ENCODE measurements around the gene NR3C2.
"Not testable (repeated sequence)": the region's sequence is repeated elsewhere in the genome, so short reads cannot be mapped to it uniquely, and the experiment has no call there.

NR3C2 gene

GRCh38 chr4:148166132-148166591, 276.1 kb downstream of the NR3C2 start:
- peak; percentile 2 for DNase-seq (ENCODE audit: low read depth)

GRCh38 chr4:148164557-148164956, 277.7 kb downstream of the NR3C2 start:
- DNase-seq (ENCODE audit: low read depth): no peak

- DNase-seq (ENCODE audit: low read depth): no peak
Observed at GRCh38 chr4:148162991-148163390, 279.2 kb downstream of the NR3C2 start.

- no peak for DNase-seq (ENCODE audit: low read depth)
Observed at GRCh38 chr4:148162519-148162918, 279.7 kb downstream of the NR3C2 start.

- DNase-seq (ENCODE audit: low read depth): no peak
Observed at GRCh38 chr4:148161601-148162000, 280.6 kb downstream of the NR3C2 start.

GRCh38 chr4:148159793-148160192, 282.4 kb downstream of the NR3C2 start:
- no peak for DNase-seq (ENCODE audit: low read depth)

- no peak for DNase-seq (ENCODE audit: low read depth)
Observed at GRCh38 chr4:148154769-148155168, 287.4 kb downstream of the NR3C2 start.

GRCh38 chr4:148152868-148153625, 289.2 kb downstream of the NR3C2 start:
- no peak for DNase-seq (ENCODE audit: low read depth)

- DNase-seq (ENCODE audit: low read depth): no peak
Observed at GRCh38 chr4:148151806-148152205, 290.4 kb downstream of the NR3C2 start.

- no peak for DNase-seq (ENCODE audit: low read depth)
Observed at GRCh38 chr4:148145475-148145874, 296.7 kb downstream of the NR3C2 start.

GRCh38 chr4:148143174-148143573, 299.0 kb downstream of the NR3C2 start:
- DNase-seq (ENCODE audit: low read depth): no peak

GRCh38 chr4:148141501-148141900, 300.7 kb downstream of the NR3C2 start:
- DNase-seq (ENCODE audit: low read depth): no peak

- no peak for DNase-seq (ENCODE audit: low read depth)
Observed at GRCh38 chr4:148126825-148127224, 315.4 kb downstream of the NR3C2 start.

GRCh38 chr4:148124512-148124911, 317.7 kb downstream of the NR3C2 start:
- DNase-seq (ENCODE audit: low read depth): no peak

GRCh38 chr4:148123161-148123560, 319.1 kb downstream of the NR3C2 start:
- not testable (repeated sequence) for DNase-seq (ENCODE audit: low read depth)

GRCh38 chr4:148120216-148120615, 322.0 kb downstream of the NR3C2 start:
- no peak for DNase-seq (ENCODE audit: low read depth)

- DNase-seq (ENCODE audit: low read depth): no peak
Observed at GRCh38 chr4:148118633-148119032, 323.6 kb downstream of the NR3C2 start.

GRCh38 chr4:148118179-148118578, 324.0 kb downstream of the NR3C2 start:
- DNase-seq (ENCODE audit: low read depth): no peak

- no peak for DNase-seq (ENCODE audit: low read depth)
Observed at GRCh38 chr4:148116969-148117368, 325.2 kb downstream of the NR3C2 start.

GRCh38 chr4:148116264-148116663, 325.9 kb downstream of the NR3C2 start:
- peak; percentile 27 for DNase-seq (ENCODE audit: low read depth)

- DNase-seq (ENCODE audit: low read depth): no peak
Observed at GRCh38 chr4:148114436-148114835, 327.8 kb downstream of the NR3C2 start.

GRCh38 chr4:148112231-148112982, 329.8 kb downstream of the NR3C2 start:
- DNase-seq (ENCODE audit: low read depth): no peak

- DNase-seq (ENCODE audit: low read depth): no peak
Observed at GRCh38 chr4:148110169-148110568, 332.0 kb downstream of the NR3C2 start.
